ENCODE results near the gene C6orf58.

Gene C6orf58

GRCh38 chr6:127576874-127577273, at the start of gene C6orf58:
Gene C6orf58, plus strand, starts transcription at chr6:127577174. Its CDS starts 12 bp downstream, at chr6:127577186.
- no peaks in the 10 kb centered on the region for H3F3A ChIP-seq (ENCODE audit: low read depth)
- no peaks in the 10 kb centered on the region for H3K9me2 ChIP-seq (replicated peaks; ENCODE audit: low read depth, low read length)
- H3K4me2 ChIP-seq (ENCODE audit: low read depth, low read length, poor library complexity, severe bottlenecking), result no peak within 1 kb of the TSS
- H3K27me3 ChIP-seq (ENCODE audit: insufficient read depth, low read length, poor library complexity, severe bottlenecking), result no peaks in the 10 kb centered on the region
- no peak within 1 kb of the TSS for H2AFZ ChIP-seq (ENCODE audit: low read length)
- H3K4me1 ChIP-seq (ENCODE audit: insufficient read depth, low read length, poor library complexity, severe bottlenecking), result no peaks in the 10 kb centered on the region
- H3K36me3 ChIP-seq (ENCODE audit: insufficient read depth, low read length), result no peaks in the 10 kb centered on the region
- no peaks in the 10 kb centered on the region for H3K9me3 ChIP-seq (ENCODE audit: insufficient read depth, low read depth, low read length)
- no peaks in the 10 kb centered on the region for H4K20me1 ChIP-seq (ENCODE audit: insufficient read depth, low read length, poor library complexity, severe bottlenecking)
- TF ChIP-seq EZH2phosphoT487 (IDR thresholded peaks at IDR 0.05; ENCODE audit: borderline replicate concordance), result no peak
- TF ChIP-seq, protein P1, sequence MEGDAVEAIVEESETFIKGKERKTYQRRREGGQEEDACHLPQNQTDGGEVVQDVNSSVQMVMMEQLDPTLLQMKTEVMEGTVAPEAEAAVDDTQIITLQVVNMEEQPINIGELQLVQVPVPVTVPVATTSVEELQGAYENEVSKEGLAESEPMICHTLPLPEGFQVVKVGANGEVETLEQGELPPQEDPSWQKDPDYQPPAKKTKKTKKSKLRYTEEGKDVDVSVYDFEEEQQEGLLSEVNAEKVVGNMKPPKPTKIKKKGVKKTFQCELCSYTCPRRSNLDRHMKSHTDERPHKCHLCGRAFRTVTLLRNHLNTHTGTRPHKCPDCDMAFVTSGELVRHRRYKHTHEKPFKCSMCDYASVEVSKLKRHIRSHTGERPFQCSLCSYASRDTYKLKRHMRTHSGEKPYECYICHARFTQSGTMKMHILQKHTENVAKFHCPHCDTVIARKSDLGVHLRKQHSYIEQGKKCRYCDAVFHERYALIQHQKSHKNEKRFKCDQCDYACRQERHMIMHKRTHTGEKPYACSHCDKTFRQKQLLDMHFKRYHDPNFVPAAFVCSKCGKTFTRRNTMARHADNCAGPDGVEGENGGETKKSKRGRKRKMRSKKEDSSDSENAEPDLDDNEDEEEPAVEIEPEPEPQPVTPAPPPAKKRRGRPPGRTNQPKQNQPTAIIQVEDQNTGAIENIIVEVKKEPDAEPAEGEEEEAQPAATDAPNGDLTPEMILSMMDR (conservative IDR thresholded peaks at IDR 0.05; ENCODE audit: low read length), result no peak
- H3K79me2 ChIP-seq (ENCODE audit: insufficient read depth, low read length), result no peaks in the 10 kb centered on the region
- no peak within 1 kb of the TSS for H3K9ac ChIP-seq (ENCODE audit: low read depth, low read length, poor library complexity, severe bottlenecking)
- H3K4me3 ChIP-seq (ENCODE audit: low read length, poor library complexity, severe bottlenecking), result no peak within 1 kb of the TSS

- no peaks in the 10 kb centered on the region for H4K20me1 ChIP-seq (ENCODE audit: insufficient read depth, low read length, poor library complexity, severe bottlenecking)
- no peak overlapping the region for H2AFZ ChIP-seq (ENCODE audit: low read length)
- TF ChIP-seq, protein P1 (conservative IDR thresholded peaks at IDR 0.05; ENCODE audit: low read length), result no peak
- no peak for TF ChIP-seq EZH2phosphoT487 (IDR thresholded peaks at IDR 0.05; ENCODE audit: borderline replicate concordance)
- H3K9me2 ChIP-seq (replicated peaks; ENCODE audit: low read depth, low read length), result no peaks in the 10 kb centered on the region
- no peaks in the 10 kb centered on the region for H3K27me3 ChIP-seq (ENCODE audit: insufficient read depth, low read length, poor library complexity, severe bottlenecking)
- H3K4me2 ChIP-seq (ENCODE audit: low read depth, low read length, poor library complexity, severe bottlenecking), result no peak overlapping the region
- H3K79me2 ChIP-seq (ENCODE audit: insufficient read depth, low read length), result no peaks in the 10 kb centered on the region
- no peaks in the 10 kb centered on the region for H3K36me3 ChIP-seq (ENCODE audit: insufficient read depth, low read length)
- no peak overlapping the region for H3K9ac ChIP-seq (ENCODE audit: low read depth, low read length, poor library complexity, severe bottlenecking)
- no peaks in the 10 kb centered on the region for H3K9me3 ChIP-seq (ENCODE audit: insufficient read depth, low read depth, low read length)
- no peaks in the 10 kb centered on the region for H3K4me1 ChIP-seq (ENCODE audit: insufficient read depth, low read length, poor library complexity, severe bottlenecking)
- H3K4me3 ChIP-seq (ENCODE audit: low read length, poor library complexity, severe bottlenecking), result no peak overlapping the region
- H3F3A ChIP-seq (ENCODE audit: low read depth), result no peaks in the 10 kb centered on the region
These were observed 44.0 kb upstream of the C6orf58 start for GRCh38 chr6:127533011-127533410.

DNA sequence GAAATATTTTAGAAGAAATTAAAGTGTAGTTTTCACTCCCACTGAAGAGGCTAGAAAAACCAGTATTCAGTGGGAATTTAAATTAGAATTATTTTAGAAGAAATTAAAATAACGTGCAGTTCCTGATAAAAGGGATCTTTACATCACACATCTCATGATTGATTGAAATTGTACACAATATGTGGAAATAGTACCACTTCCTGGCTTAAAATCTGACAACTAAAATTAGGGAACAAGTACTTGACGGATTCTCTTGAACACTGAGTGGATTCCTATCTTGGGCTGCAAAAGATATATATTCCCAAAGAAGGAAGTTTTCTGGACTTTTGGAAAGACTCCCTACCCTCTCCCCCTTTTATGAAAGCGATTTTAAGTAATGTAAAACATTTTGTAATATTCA, 43.2 kb upstream of the C6orf58 start:
- H3K9ac ChIP-seq (ENCODE audit: low read depth, low read length, poor library complexity, severe bottlenecking), result no peak overlapping the region
- H3F3A ChIP-seq (ENCODE audit: low read depth), result no peaks in the 10 kb centered on the region
- TF ChIP-seq, protein P1 (conservative IDR thresholded peaks at IDR 0.05; ENCODE audit: low read length), result no peak
- no peak for TF ChIP-seq EZH2phosphoT487 (IDR thresholded peaks at IDR 0.05; ENCODE audit: borderline replicate concordance)
- no peak overlapping the region for H3K4me3 ChIP-seq (ENCODE audit: low read length, poor library complexity, severe bottlenecking)
- H3K27me3 ChIP-seq (ENCODE audit: insufficient read depth, low read length, poor library complexity, severe bottlenecking), result no peaks in the 10 kb centered on the region
- no peaks in the 10 kb centered on the region for H3K9me2 ChIP-seq (replicated peaks; ENCODE audit: low read depth, low read length)
- no peaks in the 10 kb centered on the region for H3K36me3 ChIP-seq (ENCODE audit: insufficient read depth, low read length)
- no peaks in the 10 kb centered on the region for H3K4me1 ChIP-seq (ENCODE audit: insufficient read depth, low read length, poor library complexity, severe bottlenecking)
- H2AFZ ChIP-seq (ENCODE audit: low read length), result no peak overlapping the region
- no peaks in the 10 kb centered on the region for H3K9me3 ChIP-seq (ENCODE audit: insufficient read depth, low read depth, low read length)
- H3K79me2 ChIP-seq (ENCODE audit: insufficient read depth, low read length), result no peaks in the 10 kb centered on the region
- H4K20me1 ChIP-seq (ENCODE audit: insufficient read depth, low read length, poor library complexity, severe bottlenecking), result no peaks in the 10 kb centered on the region
- no peak overlapping the region for H3K4me2 ChIP-seq (ENCODE audit: low read depth, low read length, poor library complexity, severe bottlenecking)

Data from Loucy (cell line).